GM12878 (cell line): ENCODE measurements around the gene MOG.

Source experiments
- EGR1 ChIP-seq, 2 experiments: IDR thresholded peaks; 1 replicate in 1 of 2; 2 replicates in 1 of 2; pipeline ENCODE4 v1.6.1; 2011 to 2012; ENCODE audit warnings: low read depth in 2 of 2, low read length in 2 of 2, borderline replicate concordance in 1 of 2, mild to moderate bottlenecking in 1 of 2, moderate library complexity in 1 of 2
- EP300 ChIP-seq, 2 experiments: fragments of 150-350 bp in 1 of 2; IDR thresholded peaks; 2 replicates each; pipeline ENCODE4 v1.6.1; 2011 to 2012; ENCODE audit warnings: low read depth in 2 of 2, low read length in 2 of 2, borderline replicate concordance in 1 of 2, improper control_type of control experiment in 1 of 2, inconsistent platforms in 1 of 2; ENCODE audit not compliant: control insufficient read depth in 1 of 2
- EZH2 ChIP-seq: IDR thresholded peaks from 2 replicates; pipeline ENCODE4 v1.6.1; 2012; ENCODE audit warnings: low read depth, mild to moderate bottlenecking, control low read depth, inconsistent platforms, low read length, borderline replicate concordance; ENCODE audit not compliant: control insufficient read depth
- MYC ChIP-seq: IDR thresholded peaks from 2 replicates; pipeline ENCODE4 v1.6.1; 2011; ENCODE audit warnings: mild to moderate bottlenecking, low read length, moderate library complexity, inconsistent platforms; ENCODE audit not compliant: insufficient read depth, insufficient replicate concordance, insufficient read length, severe bottlenecking
- POLR2A ChIP-seq: IDR thresholded peaks from 2 replicates; pipeline ENCODE4 v1.6.1; 2011; ENCODE audit warnings: low read depth, mild to moderate bottlenecking, low read length
- SIX5 ChIP-seq: IDR thresholded peaks from 2 replicates; pipeline ENCODE4 v1.6.1; 2011; ENCODE audit warnings: mild to moderate bottlenecking, low read depth, low read length, moderate library complexity; ENCODE audit not compliant: severe bottlenecking
- STAT3 ChIP-seq: IDR thresholded peaks from 2 replicates; pipeline ENCODE4 v1.6.1; 2011; ENCODE audit warnings: low read depth, low read length, improper control_type of control experiment
- YY1 ChIP-seq: IDR thresholded peaks from 2 replicates; pipeline ENCODE4 v1.6.1; 2011; ENCODE audit warnings: low read depth, mild to moderate bottlenecking, low read length
- TF ChIP-seq, protein P1 (sequence below), 3 experiments: IDR thresholded peaks in 2 of 3; conservative IDR thresholded peaks in 1 of 3; 2 replicates each; pipeline ENCODE4 v1.5.1; 2011; ENCODE audit warnings: low read depth in 3 of 3, low read length in 3 of 3, mild to moderate bottlenecking in 3 of 3, control low read depth in 2 of 3, moderate library complexity in 2 of 3, inconsistent platforms in 1 of 3, mixed read lengths in 1 of 3; ENCODE audit not compliant: control insufficient read depth in 2 of 3, insufficient read depth in 1 of 3; ENCODE audit errors: extremely low read depth in 1 of 3
- TF ChIP-seq, protein P2 (sequence below): IDR thresholded peaks from 2 replicates; pipeline ENCODE4 v1.6.1; 2012; ENCODE audit warnings: low read depth, low read length, improper control_type of control experiment
- TF ChIP-seq, protein P3 (sequence below): IDR thresholded peaks from 2 replicates; pipeline ENCODE4 v1.6.1; 2012; ENCODE audit warnings: low read length, inconsistent platforms
- TF ChIP-seq, protein P4 (sequence below): IDR thresholded peaks from 2 replicates; pipeline ENCODE4 v1.6.1; 2012; ENCODE audit warnings: mild to moderate bottlenecking, low read depth, low read length

DNA sequence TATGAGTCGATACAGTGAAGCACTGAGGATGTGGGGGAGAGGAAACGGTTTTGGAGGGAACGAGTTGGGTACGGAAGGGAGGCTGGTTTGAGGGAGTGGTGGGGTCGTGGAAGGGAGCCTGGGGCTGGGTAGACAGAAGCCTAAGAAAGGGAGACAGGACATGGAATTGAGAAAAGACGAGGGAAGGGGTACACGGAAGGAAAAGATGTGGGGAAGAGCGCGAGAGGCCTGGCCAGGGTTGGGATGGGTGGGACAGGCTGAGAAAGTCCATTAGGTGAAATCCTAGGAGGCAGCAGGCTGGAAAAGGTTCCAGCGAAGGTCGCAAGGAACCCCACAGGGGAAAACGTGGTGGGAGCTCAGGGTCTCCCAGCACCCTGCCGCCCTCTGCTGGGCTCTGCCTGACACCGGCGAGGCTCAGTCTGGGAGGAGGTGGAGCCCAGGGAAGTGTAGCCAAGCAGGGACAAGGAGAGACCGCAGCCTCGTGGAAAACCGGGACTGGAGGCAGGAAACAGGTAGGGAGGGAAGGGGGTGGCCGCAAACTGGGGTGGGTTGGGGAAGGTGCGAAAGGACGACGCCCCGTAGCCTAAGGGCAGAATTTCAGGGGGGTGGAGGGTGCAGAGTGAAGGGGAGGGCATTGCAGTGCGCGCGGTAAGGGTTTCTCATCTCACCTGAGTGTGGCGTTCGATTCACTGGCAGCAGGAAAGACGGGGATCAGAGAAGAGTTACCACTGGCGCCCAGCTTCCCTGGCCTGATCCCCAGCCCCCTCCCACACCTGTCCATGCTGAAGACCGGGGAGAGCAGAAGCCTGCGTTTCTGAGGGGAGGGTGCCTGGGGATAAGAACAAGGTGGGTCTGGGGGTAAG, 28.2 kb upstream of the MOG start:
- TF ChIP-seq, protein P1, sequence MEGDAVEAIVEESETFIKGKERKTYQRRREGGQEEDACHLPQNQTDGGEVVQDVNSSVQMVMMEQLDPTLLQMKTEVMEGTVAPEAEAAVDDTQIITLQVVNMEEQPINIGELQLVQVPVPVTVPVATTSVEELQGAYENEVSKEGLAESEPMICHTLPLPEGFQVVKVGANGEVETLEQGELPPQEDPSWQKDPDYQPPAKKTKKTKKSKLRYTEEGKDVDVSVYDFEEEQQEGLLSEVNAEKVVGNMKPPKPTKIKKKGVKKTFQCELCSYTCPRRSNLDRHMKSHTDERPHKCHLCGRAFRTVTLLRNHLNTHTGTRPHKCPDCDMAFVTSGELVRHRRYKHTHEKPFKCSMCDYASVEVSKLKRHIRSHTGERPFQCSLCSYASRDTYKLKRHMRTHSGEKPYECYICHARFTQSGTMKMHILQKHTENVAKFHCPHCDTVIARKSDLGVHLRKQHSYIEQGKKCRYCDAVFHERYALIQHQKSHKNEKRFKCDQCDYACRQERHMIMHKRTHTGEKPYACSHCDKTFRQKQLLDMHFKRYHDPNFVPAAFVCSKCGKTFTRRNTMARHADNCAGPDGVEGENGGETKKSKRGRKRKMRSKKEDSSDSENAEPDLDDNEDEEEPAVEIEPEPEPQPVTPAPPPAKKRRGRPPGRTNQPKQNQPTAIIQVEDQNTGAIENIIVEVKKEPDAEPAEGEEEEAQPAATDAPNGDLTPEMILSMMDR (IDR thresholded peaks at IDR 0.05 in 2 of 3, conservative IDR thresholded peaks at IDR 0.05 in 1 of 3; ENCODE audit: control insufficient read depth in 2 of 3, extremely low read depth in 1 of 3, insufficient read depth in 1 of 3, low read depth in 3 of 3, low read length in 3 of 3) = peak; percentile 67 to 89 (median 79)
- TF ChIP-seq, protein P2, sequence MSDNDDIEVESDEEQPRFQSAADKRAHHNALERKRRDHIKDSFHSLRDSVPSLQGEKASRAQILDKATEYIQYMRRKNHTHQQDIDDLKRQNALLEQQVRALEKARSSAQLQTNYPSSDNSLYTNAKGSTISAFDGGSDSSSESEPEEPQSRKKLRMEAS = no peak
- TF ChIP-seq STAT3 (no peak), SIX5 (no peak), EP300 (IDR thresholded peaks at IDR 0.05; ENCODE audit: borderline replicate concordance in 1 of 2, control insufficient read depth in 1 of 2, low read depth in 2 of 2, low read length in 2 of 2) (no peak), YY1 (no peak; the same call in 1 of the 2 replicates), MYC (no peak), EZH2 (no peak), EGR1 (IDR thresholded peaks at IDR 0.05; ENCODE audit: borderline replicate concordance in 1 of 2, low read depth in 2 of 2, low read length in 2 of 2) (no peak), POLR2A (no peak)
- TF ChIP-seq, protein P3, sequence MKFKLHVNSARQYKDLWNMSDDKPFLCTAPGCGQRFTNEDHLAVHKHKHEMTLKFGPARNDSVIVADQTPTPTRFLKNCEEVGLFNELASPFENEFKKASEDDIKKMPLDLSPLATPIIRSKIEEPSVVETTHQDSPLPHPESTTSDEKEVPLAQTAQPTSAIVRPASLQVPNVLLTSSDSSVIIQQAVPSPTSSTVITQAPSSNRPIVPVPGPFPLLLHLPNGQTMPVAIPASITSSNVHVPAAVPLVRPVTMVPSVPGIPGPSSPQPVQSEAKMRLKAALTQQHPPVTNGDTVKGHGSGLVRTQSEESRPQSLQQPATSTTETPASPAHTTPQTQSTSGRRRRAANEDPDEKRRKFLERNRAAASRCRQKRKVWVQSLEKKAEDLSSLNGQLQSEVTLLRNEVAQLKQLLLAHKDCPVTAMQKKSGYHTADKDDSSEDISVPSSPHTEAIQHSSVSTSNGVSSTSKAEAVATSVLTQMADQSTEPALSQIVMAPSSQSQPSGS = no peak
- TF ChIP-seq, protein P4, sequence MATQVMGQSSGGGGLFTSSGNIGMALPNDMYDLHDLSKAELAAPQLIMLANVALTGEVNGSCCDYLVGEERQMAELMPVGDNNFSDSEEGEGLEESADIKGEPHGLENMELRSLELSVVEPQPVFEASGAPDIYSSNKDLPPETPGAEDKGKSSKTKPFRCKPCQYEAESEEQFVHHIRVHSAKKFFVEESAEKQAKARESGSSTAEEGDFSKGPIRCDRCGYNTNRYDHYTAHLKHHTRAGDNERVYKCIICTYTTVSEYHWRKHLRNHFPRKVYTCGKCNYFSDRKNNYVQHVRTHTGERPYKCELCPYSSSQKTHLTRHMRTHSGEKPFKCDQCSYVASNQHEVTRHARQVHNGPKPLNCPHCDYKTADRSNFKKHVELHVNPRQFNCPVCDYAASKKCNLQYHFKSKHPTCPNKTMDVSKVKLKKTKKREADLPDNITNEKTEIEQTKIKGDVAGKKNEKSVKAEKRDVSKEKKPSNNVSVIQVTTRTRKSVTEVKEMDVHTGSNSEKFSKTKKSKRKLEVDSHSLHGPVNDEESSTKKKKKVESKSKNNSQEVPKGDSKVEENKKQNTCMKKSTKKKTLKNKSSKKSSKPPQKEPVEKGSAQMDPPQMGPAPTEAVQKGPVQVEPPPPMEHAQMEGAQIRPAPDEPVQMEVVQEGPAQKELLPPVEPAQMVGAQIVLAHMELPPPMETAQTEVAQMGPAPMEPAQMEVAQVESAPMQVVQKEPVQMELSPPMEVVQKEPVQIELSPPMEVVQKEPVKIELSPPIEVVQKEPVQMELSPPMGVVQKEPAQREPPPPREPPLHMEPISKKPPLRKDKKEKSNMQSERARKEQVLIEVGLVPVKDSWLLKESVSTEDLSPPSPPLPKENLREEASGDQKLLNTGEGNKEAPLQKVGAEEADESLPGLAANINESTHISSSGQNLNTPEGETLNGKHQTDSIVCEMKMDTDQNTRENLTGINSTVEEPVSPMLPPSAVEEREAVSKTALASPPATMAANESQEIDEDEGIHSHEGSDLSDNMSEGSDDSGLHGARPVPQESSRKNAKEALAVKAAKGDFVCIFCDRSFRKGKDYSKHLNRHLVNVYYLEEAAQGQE = no peak
